LNCaP clone FGC (cell line): Measurements from ENCODE around the gene ACER3.

Source experiments
- DNase-seq: peaks from one replicate; pipeline ENCODE4 v3.0.0-alpha.2; 2011; ENCODE audit warnings: low read depth
- H3K4me3 ChIP-seq: 2 replicates; pipeline ENCODE4 v1.5.1; 2011; ENCODE audit warnings: mild to moderate bottlenecking, low read depth, low read length, control low read depth
- CTCF ChIP-seq: IDR thresholded peaks from 2 replicates; pipeline ENCODE4 v1.5.1; 2012; ENCODE audit warnings: mild to moderate bottlenecking; ENCODE audit not compliant: control insufficient read depth, insufficient read depth; ENCODE audit errors: extremely low read depth

ACER3 gene

GRCh38 chr11:77069336-77069968 is 208.7 kb downstream of the ACER3 start:
- no peak for DNase-seq
- TF ChIP-seq CTCF: no peak
- H3K4me3 ChIP-seq: no peak overlapping the region

GRCh38 chr11:77069969-77070582 is 209.4 kb downstream of the ACER3 start:
- no peak for DNase-seq
- H3K4me3 ChIP-seq: no peak overlapping the region
- TF ChIP-seq CTCF: no peak

GRCh38 chr11:77071077-77071476 is 210.4 kb downstream of the ACER3 start:
- TF ChIP-seq CTCF: no peak
- no peak overlapping the region for H3K4me3 ChIP-seq
- no peak for DNase-seq

- H3K4me3 ChIP-seq: no peak overlapping the region
- DNase-seq: no peak
- TF ChIP-seq CTCF: no peak
Observed at GRCh38 chr11:77071671-77072605, 211.2 kb downstream of the ACER3 start.

- no peak for DNase-seq
- H3K4me3 ChIP-seq: no peak overlapping the region
- TF ChIP-seq CTCF: no peak
Observed at GRCh38 chr11:77072851-77073327, 212.2 kb downstream of the ACER3 start.

- H3K4me3 ChIP-seq: no peak overlapping the region
- TF ChIP-seq CTCF: no peak
- DNase-seq: no peak
Observed at GRCh38 chr11:77073328-77074001, 212.7 kb downstream of the ACER3 start.
